NCI-H2227 (cell line): Measurements from ENCODE around the gene CHRD.

ENCODE experiments used
- DNase-seq: peaks from one replicate; lab custom pipeline; 2025; ENCODE audit not compliant: unreplicated experiment; lab: John Stamatoyannopoulos, UW

The CHRD gene

GRCh38 chr3:184346480-184347190 is 33.2 kb upstream of the CHRD start:
- DNase-seq, result no peak

DNA sequence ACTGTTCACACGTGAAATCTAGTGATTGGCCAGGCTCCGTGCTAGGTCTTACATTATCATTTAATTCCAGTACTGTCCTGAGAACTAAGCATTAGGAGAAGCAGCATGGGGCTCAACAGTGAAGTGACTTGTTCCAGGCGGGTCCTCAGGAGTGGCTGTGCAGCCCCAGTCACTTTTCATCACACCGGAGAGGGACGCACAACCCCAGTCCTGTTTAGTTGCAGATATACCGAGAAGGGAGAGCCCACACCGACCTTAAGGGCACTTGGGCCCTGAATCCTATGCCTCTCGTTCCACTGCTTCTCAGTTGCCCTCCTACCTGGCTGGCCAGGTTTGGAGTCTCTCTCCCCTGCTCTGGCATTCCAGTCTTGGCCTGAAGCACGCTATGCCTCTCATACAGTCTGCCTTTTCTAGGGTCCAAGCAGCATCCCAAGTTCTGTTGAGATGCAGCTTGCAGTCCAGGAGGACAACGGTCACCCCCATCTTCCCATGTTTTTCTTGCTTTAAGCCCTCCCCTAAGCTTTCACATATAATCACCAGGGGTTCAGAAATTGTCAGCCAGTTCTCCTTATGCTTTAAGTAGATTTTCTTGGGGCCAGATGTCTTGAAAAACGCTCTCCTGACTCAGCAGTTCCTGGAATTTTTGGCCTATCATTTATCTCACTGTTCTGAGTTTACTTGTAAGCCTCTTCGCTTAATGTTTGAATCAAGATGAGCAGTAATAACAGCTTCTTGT is 32.4 kb upstream of the CHRD start:
- DNase-seq, result peak; percentile 35

DNA sequence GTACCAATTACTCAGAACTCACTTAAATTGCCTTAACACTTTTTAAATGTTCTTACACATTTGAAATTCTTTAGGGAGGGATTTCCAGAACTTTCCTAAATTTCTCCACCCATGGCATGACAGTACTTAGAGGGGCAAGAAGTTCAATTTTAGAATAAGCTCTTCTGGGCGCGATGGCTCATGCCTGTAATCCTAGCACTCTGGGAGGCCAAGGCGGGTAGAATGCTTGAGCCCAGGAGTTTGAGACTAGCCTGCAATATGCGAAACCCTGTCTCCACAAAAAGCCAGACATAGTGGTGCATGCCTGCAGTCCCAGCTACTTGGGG is 31.8 kb upstream of the CHRD start:
- DNase-seq, result no peak

DNA sequence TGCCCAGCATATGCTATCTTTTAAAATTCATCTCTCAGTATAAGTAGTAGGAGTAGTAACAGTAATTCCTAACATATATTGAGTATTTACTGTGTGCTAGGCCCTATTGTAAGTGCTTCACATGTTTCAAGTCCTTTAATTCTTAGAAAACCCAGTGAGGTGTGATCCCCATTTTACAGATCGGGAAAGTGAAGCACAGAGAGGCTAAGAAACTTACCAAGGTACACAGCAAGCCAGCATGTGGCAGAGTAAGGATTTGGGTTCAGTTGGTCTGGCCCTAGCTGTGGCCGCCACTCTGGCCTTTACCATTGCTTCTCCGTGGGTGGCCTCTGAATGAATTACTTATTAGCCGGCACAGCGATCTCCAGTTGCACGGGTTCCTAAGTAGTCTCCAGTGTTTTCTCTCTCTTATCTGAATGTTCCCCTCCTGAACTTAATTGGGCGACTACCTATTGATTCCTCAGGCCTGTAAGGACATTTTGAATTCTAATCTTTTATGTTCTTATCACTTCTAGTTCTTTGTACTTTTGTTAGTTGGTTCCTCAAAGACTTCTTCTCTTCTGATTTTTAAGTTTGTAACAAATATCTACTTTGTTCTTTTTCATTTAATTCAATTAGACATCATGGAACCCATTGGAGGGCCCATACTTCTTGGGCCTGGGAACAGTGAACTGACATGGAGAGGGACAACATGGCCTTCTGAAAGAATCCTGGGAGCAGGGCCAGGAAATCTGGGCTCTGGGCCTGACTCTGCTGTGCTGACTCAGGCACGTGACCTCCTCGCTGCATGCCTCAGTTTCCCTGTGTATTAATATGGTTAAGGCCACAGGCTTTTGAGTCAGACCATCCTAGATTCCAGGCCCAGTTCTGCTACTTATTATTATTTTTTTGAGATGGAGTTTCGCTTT is 30.0 kb upstream of the CHRD start:
- no peak for DNase-seq

GRCh38 chr3:184350618-184351017 is 29.2 kb upstream of the CHRD start:
- DNase-seq, result no peak

DNA sequence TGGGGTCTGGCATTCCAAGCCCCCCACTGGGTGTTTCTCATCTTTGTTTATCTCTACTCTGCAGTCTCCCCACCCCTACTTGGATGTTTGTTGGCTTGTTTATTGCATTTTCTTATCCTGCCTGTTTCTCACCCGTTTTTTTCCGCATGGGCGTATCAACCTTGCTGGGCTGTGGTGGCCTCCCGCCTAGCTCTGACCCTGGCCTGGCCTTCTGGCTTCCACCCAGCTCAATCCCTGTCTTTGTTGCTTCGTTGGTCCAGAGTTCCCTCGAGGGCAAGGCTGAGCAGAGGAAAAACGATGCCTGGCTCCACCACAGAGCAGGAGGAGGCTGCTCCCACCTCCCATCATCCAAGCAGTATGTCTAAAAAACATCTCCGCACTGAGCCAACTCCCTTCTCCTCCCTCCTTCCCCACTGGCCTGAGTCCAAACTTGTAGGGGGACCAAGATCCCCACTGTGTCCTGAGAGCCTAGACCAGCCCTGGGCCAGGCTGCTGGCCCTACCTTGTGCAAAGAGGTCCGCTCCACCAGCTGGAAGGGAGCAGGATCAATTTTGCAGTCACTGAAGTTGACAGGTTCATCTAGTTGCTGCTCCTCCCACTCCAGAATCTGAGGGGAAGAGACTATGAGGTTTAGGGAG is 28.2 kb upstream of the CHRD start:
- no peak for DNase-seq

DNA sequence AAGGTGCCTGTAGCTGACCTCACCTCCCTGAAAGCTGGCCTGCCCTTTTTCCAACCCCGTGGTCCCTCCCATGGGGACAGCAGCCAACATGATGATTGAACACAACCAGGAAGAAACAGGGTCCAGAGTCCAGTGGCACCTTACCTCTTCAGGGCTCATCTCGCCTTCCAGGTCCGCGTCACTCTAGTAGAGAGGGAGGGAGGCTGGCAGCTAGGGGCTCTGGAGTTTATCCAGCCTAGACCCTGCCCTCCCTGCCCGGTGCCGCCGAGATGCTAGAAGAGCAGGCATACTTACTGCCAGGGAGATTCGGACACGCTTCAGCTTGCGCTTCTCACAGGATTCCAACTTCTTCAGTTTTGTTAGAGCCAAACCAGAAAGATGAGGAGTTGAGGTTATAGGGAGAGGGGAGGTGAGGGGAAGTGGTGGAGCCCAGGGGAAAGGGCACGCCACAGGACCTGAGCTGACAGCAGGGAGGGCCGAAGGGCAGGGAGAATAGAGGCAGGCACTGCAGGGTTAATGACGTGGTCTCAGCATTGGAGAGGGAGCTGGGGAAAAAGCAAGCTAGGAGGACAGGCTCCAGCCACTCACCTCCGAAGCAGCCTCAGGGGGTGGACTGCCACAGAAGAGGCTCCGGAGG is 27.6 kb upstream of the CHRD start:
- no peak for DNase-seq

- DNase-seq, result no peak
Measured at GRCh38 chr3:184352897-184353545, 26.8 kb upstream of the CHRD start.

- DNase-seq, result no peak
Measured at GRCh38 chr3:184353546-184353941, 26.3 kb upstream of the CHRD start.

- peak; percentile 69 for DNase-seq
Measured at GRCh38 chr3:184354121-184354728, 25.6 kb upstream of the CHRD start.

- no peak for DNase-seq
Measured at GRCh38 chr3:184354754-184355153, 25.1 kb upstream of the CHRD start.

- DNase-seq, result no peak
Measured at GRCh38 chr3:184355261-184356040, 24.4 kb upstream of the CHRD start.

- no peak for DNase-seq
Measured at GRCh38 chr3:184357248-184358123, 22.4 kb upstream of the CHRD start.

- no peak for DNase-seq
Measured at GRCh38 chr3:184358124-184358767, 21.6 kb upstream of the CHRD start.

DNA sequence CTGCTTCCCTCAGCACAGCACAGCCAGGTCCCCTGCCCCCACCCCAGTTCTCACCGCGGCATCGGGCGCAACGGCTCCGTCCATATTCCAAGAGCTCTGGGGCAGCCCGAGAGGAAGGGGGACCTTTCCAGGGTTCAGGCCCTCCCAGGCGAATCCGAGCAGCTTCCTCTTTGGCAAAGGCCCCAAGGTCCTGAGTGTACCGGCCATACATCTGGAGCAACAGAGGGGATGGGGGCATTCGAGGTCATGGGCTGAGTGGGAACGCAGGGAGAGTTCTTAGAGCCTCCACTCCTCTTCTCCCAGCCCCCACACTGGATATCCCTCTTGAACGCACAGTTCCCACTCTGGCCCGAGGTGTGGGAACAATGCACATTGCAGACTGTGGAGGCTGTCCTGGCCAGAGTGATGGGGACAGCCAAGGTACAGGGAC is 20.9 kb upstream of the CHRD start:
- DNase-seq, result no peak

DNA sequence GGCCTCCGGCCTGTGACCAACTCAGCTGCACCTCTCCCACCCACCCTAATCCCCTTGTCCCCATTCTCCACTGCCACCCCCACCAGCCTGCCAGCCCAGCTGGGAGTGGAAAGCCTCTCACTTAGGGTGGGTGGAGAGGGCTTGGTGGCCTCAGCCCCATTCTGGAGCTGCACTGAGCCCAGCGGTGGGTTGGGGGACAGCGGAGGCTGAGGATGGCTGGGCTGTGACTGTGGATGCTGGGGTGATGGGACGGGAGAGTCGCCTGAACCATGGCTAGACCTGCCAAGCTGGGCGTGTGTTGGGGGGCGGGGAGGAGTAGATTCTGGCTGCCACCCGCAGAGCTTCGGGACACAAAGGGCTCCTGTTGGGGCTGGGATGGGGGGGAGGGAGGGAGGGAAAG is 20.2 kb upstream of the CHRD start:
- no peak for DNase-seq

DNA sequence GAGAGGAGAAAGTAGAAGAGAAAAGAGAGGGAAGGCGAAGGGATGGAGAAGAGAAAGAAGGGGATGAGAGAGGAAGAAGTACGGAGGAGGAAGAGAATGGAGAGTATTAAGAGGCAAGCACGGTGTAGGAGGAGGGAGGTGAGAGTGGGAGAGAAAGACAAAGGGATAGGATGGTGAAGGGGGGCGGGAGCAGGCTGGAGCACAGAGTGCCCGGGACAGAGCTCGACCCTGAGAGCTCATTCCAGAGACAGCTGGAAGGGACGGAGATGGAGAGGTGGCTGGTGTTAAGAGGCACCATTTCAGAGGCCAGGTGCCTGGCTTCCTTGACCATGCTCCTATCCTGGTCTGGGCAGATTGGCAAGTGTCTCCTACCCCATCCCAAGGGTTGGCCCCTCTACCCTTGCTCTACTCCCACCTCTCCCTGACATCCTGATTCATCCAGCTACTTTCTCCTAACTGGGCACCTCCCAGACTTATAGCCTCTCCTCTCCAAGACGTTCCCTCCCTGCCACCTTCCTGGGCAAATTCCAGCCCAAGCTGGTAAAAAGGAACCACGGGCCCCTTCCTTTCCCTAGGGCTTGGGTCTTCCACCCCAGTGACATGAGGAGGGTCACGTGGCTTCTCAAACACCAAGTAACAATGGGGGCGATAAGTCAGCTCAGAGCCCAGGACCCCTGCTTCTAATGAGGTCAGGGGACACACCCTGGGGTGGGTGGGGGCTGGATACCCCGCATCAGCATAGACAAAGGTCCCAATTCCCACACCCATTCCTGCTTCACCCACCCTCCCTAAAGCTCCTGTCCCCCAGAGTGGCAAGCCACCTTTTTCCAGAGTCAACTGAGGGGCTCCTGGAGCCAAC is 19.6 kb upstream of the CHRD start:
- DNase-seq, result no peak
